Esophagus squamous epithelium (tissue), 5 donors: Measurements from ENCODE around the gene MT1M. TPM values are rescaled to one million over a fixed set of nuclear protein-coding genes. Genes with fewer than 3 reads are reported as not detected.
"Not testable (repeated sequence)": the region's sequence is repeated elsewhere in the genome, so short reads cannot be mapped to it uniquely, and the experiment has no call there.

Experiments
- DNase-seq: peaks from one replicate; lab custom pipeline; 2025; lab: John Stamatoyannopoulos, UW
- H3K27ac ChIP-seq, 4 donors: fragments of 200-600 bp; sonication (generic); one replicate each; pipeline ENCODE4 v1.5.1; 2016 to 2019; ENCODE audit warnings: mild to moderate bottlenecking in 1 of 4
- H3K27me3 ChIP-seq, 4 donors: fragments of 200-600 bp; sonication (generic); 1 replicate in 3 of 4; 2 replicates in 1 of 4; pipeline versions ENCODE4 v1.5.1 to v1.6.0; 2017 to 2021; ENCODE audit warnings: antibody characterized with exemption in 1 of 4
- H3K36me3 ChIP-seq, 3 donors: fragments of 200-600 bp; sonication (generic); one replicate each; pipeline ENCODE4 v1.5.1; 2016 to 2019
- H3K4me1 ChIP-seq, 3 donors: fragments of 200-600 bp; sonication (generic); one replicate each; pipeline ENCODE4 v1.5.1; 2017 to 2019
- H3K4me3 ChIP-seq, 4 donors: fragments of 200-600 bp; sonication (generic); 1 replicate in 3 of 4; 2 replicates in 1 of 4; pipeline ENCODE4 v1.5.1; 2016 to 2019; ENCODE audit warnings: mild to moderate bottlenecking in 2 of 4, moderate library complexity in 1 of 4
- H3K9me3 ChIP-seq, 3 donors: fragments of 200-600 bp; sonication (generic); one replicate each; pipeline ENCODE4 v1.5.1; 2016 to 2019
- POLR2A ChIP-seq, 4 donors: fragments of 450-650 bp; IDR thresholded peaks; one replicate each; pipeline ENCODE4 v1.6.1; 2017; ENCODE audit warnings: antibody characterized with exemption in 4 of 4, mild to moderate bottlenecking in 4 of 4, moderate library complexity in 3 of 4
- WGBS, 2 donors: methylation state at CpG; one replicate each; pipeline ENCODE4 v1.1.5; 2018; 5-methylcytosine and 5-hydroxymethylcytosine counted together
- intact Hi-C: fragments of 100-400 bp; cut with DNase I; formaldehyde crosslinking; loops from one replicate; pipeline ENCODE4 v1.15.0; 2022
- total RNA-seq, 4 donors: library from RNA; depleted of rRNA; stranded (reverse); fragments of >200 nt; gene quantifications; one replicate each; pipeline ENCODE4 v1.1.0, GENCODE V29; 2016
- TF ChIP-seq, protein P1 (sequence below), 6 experiments: fragments of 450-650 bp in 4 of 6; fragments of 200-600 bp in 2 of 6; sonication (generic) in 2 of 6; IDR thresholded peaks; one replicate each; pipeline ENCODE4 v1.5.1; 2016 to 2019; ENCODE audit warnings: antibody characterized with exemption in 6 of 6, mild to moderate bottlenecking in 4 of 6, moderate library complexity in 4 of 6
- donor health status: DM: yes; HTN: yes; CAD: no.

Gene MT1M
- total RNA-seq, 4 donors from 2014 or later, result 0.57 to 7.4 (median 4.8) TPM; not detected in 1

DNA sequence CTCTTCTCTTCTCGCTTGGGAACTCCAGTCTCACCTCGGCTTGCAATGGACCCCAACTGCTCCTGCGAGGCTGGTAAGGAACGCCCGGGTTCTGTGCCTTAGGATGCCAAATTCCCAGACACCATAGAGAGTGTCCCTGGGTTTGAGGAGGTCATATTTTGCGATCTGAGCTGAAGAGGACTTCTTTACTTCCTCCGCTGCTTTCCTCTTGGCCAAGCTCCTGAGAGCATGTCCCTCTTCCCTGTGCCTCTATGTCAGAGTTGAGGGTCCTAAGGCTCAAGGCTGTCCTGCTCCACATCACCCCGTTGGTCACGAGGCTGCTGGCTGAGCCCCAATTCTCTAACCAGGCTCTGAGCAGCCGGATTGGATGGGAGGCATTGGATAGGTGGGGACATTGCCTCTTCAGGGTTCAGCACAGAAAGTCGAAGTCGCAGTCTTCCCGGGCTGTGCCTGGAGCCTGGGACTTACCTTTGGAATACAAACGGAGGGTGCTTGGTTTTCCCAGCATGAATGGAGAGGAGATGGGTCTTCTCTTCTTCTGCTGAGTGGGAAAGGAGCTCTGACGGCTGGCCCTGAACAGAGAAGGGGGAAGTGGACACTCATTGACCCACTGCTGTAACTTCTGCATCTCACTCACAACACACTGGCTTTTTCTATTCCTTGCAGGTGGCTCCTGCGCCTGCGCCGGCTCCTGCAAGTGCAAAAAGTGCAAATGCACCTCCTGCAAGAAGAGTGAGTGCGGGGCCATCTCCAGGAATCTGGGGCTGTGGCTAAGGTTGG lies 37.6 kb downstream of the MT1M start:
- intact Hi-C loops, result no loop called here
- no peak for DNase-seq

DNA sequence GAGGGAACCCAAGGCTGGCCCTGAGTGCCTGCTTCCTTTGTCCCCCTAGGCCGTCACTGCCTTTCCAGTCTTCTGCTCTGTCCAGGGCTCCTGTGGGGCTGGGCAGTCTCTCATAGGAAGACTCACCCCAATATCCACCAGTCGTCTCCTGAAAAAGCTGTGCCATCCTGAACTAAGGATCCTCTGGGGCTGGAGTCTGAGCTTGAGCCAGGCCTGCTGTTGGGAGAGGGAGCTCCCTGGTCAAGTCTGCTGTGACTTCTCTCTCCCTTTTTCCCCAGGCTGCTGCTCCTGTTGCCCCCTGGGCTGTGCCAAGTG lies 38.1 kb downstream of the MT1M start:
- Histone ChIP-seq H3K36me3 (no peaks in the 10 kb centered on the region), H3K9me3 (no peaks in the 10 kb centered on the region), H3K4me3 (no peak overlapping the region), H3K4me1 (peaks cover 14 to 40% (median 26%) of the 10 kb centered on the region in 3 donors), H3K27me3 (peaks cover 0 to 90% (median 0%) of the 10 kb centered on the region in 4 donors), H3K27ac (no peak overlapping the region)
- intact Hi-C loops, result no loop called here
- no peak for DNase-seq
- no peak for TF ChIP-seq POLR2A (IDR thresholded peaks at IDR 0.05)
- TF ChIP-seq, protein P1, sequence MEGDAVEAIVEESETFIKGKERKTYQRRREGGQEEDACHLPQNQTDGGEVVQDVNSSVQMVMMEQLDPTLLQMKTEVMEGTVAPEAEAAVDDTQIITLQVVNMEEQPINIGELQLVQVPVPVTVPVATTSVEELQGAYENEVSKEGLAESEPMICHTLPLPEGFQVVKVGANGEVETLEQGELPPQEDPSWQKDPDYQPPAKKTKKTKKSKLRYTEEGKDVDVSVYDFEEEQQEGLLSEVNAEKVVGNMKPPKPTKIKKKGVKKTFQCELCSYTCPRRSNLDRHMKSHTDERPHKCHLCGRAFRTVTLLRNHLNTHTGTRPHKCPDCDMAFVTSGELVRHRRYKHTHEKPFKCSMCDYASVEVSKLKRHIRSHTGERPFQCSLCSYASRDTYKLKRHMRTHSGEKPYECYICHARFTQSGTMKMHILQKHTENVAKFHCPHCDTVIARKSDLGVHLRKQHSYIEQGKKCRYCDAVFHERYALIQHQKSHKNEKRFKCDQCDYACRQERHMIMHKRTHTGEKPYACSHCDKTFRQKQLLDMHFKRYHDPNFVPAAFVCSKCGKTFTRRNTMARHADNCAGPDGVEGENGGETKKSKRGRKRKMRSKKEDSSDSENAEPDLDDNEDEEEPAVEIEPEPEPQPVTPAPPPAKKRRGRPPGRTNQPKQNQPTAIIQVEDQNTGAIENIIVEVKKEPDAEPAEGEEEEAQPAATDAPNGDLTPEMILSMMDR (IDR thresholded peaks at IDR 0.05), result no peak
- 93 to 100% methylated on average over 2 of the region's 2 CpGs for WGBS, 2 donors

More for the DNA sequence above, 37.6 kb downstream of the MT1M start:
- TF ChIP-seq, protein P1 (IDR thresholded peaks at IDR 0.05), result no peak
- no peak for TF ChIP-seq POLR2A (IDR thresholded peaks at IDR 0.05)
- WGBS, 2 donors, result 0 to 50% methylated on average over 1 to 8 of the region's 19 CpGs
- Histone ChIP-seq H3K27me3 (peaks cover 0 to 90% (median 0%) of the 10 kb centered on the region in 4 donors), H3K4me3 (peak overlapping the region in 3 of 4 donors; percentile 3 to 46 (median 24)), H3K4me1 (peaks cover 14 to 41% (median 25%) of the 10 kb centered on the region in 3 donors), H3K9me3 (no peaks in the 10 kb centered on the region), H3K36me3 (no peaks in the 10 kb centered on the region), H3K27ac (no peak overlapping the region)

DNA sequence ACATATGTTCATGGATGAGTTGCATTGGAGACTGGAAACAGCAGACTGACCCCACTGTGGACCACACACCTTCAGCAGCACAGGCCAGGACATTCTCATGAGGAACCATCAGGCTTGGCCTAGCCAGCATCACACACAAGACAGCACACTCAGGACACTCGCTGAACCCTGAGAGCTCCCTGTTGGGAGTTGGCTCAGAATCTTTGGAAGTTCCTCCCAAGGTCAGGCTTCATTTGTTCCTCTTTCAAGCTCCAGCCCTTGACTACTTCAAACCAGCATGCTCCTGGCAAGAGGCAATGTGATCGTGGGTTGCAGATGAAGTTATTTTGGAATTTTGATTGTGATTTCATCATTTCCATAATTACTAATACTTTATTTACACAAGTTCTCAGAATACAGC lies 39.2 kb downstream of the MT1M start:
- Histone ChIP-seq H3K27me3 (peaks cover 0 to 90% (median 0%) of the 10 kb centered on the region in 4 donors), H3K4me1 (peaks cover 14 to 51% (median 32%) of the 10 kb centered on the region in 3 donors)
- intact Hi-C loops, H3K9me3 ChIP-seq, H3K27ac ChIP-seq, H3K36me3 ChIP-seq, DNase-seq, H3K4me3 ChIP-seq: not testable (repeated sequence)
- WGBS, 2 donors, result 54 to 59% methylated on average over 2 of the region's 2 CpGs

DNA sequence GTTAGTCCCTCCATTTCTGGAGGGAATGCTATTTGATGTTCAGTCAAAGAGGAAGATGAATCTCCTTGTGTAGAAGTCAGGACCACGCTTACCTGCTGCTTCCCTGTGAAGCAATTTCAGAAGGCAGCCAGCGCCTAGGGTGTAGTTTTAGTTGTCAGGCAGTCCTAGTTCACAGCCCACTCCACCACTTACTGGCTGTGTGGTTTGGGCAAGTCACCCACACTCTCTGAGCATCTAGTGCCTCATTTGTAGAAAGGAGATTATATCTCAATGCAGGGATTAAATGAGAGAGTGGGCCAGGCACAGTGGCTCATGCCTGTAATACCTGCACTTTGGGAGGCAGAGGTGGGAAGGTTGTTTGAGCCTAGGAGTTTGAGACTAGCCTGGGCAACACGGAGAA lies 39.7 kb downstream of the MT1M start:
- DNase-seq, H3K9me3 ChIP-seq, H3K27ac ChIP-seq, intact Hi-C loops, H3K36me3 ChIP-seq, H3K4me3 ChIP-seq: not testable (repeated sequence)
- Histone ChIP-seq H3K27me3 (peaks cover 0 to 89% (median 0%) of the 10 kb centered on the region in 4 donors), H3K4me1 (peaks cover 14 to 46% (median 32%) of the 10 kb centered on the region in 3 donors)
- 69 to 86% methylated on average over 3 of the region's 3 CpGs for WGBS, 2 donors

DNA sequence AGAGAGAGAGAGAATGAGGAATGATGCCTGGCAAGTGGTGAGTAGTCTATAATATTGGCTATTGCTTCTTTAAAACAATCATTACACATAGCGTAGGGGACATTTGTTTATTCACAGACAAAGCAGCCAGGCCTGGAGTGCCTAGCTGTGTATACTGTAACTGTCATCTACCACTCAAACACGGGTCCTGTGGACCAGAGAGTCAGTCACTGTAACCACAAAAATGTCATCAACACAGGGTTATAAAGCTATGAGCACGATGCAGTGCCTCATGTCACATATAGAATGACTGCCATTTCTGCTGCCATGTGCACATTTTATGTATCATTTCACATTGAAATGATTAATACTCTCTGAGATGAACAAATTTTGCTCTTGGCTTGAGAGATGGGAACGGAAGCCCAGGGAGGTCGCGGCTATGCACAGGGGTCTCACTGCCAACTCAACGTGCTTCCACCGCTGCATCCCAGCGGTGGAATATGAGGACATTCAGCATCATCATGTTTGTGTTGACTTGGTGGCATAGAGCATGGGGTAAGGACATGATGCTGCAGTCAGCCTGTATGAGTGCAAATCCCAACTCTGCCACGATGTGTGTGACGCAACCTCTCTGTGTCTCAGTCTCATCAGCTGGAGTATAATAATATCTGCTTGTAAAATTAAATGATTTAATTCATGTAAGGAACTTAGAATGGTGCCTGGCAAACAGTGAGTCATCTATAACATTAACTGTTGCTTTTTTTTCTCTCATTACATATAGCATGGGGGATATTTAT lies 40.5 kb downstream of the MT1M start:
- TF ChIP-seq, protein P1 (IDR thresholded peaks at IDR 0.05), result no peak
- no peak overlapping the region for H3K27ac ChIP-seq
- H3K4me3 ChIP-seq, result no peak overlapping the region
- H3K4me1 ChIP-seq, result peaks cover 13 to 40% (median 25%) of the 10 kb centered on the region in 3 donors
- peaks cover 0 to 81% (median 0%) of the 10 kb centered on the region in 4 donors for H3K27me3 ChIP-seq
- DNase-seq, result no peak
- intact Hi-C loops, result no loop called here
- no peaks in the 10 kb centered on the region for H3K36me3 ChIP-seq
- WGBS, 2 donors, result 82 to 83% methylated on average over 11 of the region's 11 CpGs
- no peaks in the 10 kb centered on the region for H3K9me3 ChIP-seq

DNA sequence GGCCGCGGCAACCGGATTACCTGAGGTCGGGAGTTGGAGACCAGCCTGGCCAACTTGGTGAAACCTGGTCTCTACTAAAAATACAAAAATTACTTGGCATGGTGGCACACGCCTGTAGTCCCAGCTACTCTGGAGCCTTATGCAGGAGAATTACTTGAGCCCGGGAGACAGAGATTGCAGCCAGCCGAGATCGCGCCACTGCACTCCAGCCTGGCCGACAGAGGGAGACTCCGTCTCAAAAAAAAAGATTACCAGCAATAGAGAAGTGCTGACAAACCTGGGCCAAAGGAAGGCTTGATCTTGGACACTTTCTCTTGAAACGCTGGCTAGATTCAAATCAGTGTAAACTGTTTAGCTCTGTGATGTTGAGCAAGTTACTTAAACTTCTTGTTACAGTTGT lies 41.5 kb downstream of the MT1M start:
- 27 to 51% methylated on average over 7 to 12 of the region's 12 CpGs for WGBS, 2 donors
- intact Hi-C loops, result no loop called here
- H3K4me3 ChIP-seq, result no peak overlapping the region
- peaks cover 0 to 71% (median 0%) of the 10 kb centered on the region in 4 donors for H3K27me3 ChIP-seq
- TF ChIP-seq, protein P1 (IDR thresholded peaks at IDR 0.05), result peak; percentile 17 to 80 (median 70)
- TF ChIP-seq POLR2A (IDR thresholded peaks at IDR 0.05), result no peak
- H3K27ac ChIP-seq, result no peak overlapping the region
- DNase-seq, result no peak
- H3K9me3 ChIP-seq, result no peaks in the 10 kb centered on the region
- H3K36me3 ChIP-seq, result no peaks in the 10 kb centered on the region
- H3K4me1 ChIP-seq, result peaks cover 5 to 40% (median 19%) of the 10 kb centered on the region in 3 donors

DNA sequence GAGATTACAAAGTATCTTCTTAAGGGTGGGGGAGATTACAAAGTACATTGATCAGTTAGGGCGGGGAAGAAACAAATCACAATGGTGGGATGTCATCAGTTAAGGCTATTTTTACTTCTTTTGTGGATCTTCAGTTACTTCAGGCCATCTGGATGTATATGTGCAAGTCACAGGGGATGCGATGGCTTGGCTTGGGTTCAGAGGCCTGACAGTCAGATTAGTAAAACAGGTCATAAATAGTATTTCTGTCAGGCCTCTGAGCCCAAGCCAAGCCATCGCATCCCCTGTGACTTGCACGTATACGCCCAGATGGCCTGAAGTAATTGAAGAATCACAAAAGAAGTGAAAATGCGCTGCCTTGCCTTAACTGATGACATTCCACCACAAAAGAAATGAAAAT lies 42.1 kb downstream of the MT1M start:
- WGBS, 2 donors, result 69 to 93% methylated on average over 6 of the region's 6 CpGs
- H3K36me3 ChIP-seq, H3K27ac ChIP-seq, DNase-seq, intact Hi-C loops, H3K9me3 ChIP-seq, H3K4me3 ChIP-seq: not testable (repeated sequence)
- Histone ChIP-seq H3K4me1 (peaks cover 0 to 40% (median 12%) of the 10 kb centered on the region in 3 donors), H3K27me3 (peaks cover 0 to 65% (median 0%) of the 10 kb centered on the region in 4 donors)
